ENCODE results near the gene CSNK2A1. TPM values are rescaled to one million over a fixed set of nuclear protein-coding genes. Genes with fewer than 3 reads are reported as not detected.

Gene CSNK2A1
- total and polyA plus RNA-seq, 2 of the 8 experiments (the other 6 are each of a cell fraction or from before 2014, with no cell fraction given): 117 to 260 TPM

DNA sequence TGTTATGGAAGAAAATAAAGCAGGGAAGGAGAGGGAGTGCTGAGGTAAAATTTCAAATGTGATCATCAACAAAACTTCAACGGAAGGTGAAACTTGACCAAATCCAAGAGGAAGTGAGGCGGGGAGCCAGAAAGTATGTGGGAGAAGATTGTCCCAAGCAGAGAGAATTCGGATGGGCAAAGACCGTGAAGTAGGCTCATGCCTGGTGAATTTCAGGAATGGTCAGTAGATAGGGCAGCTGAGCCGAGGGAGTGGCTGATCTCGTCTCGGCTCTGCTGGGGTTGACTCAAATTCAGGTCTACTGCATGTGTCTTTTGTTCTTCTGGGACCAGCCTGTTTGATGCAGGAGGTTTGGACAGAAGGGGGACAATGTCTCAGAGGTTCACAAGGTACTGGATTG, 7.0 kb upstream of the CSNK2A1 start (continued):
- TF ChIP-seq E2F6 (IDR thresholded peaks at IDR 0.05) (no peak), TAF1 (IDR thresholded peaks at IDR 0.05; ENCODE audit: low read depth, low read length) (no peak), POLR2AphosphoS5 (IDR thresholded peaks at IDR 0.05; ENCODE audit: low read depth, low read length) (no peak), ZNF274 (IDR thresholded peaks at IDR 0.05; ENCODE audit: borderline replicate concordance, extremely low read depth, low read length) (no peak), SP1 (IDR thresholded peaks at IDR 0.05; ENCODE audit: low read depth, low read length) (no peak)

Data from H1 (cell line).